IPS-18c (cell line): ENCODE results near the gene VPREB1.
"Not testable (repeated sequence)": the region's sequence is repeated elsewhere in the genome, so short reads cannot be mapped to it uniquely, and the experiment has no call there.

ENCODE experiments used
- H3K4me3 ChIP-seq: 2 replicates; pipeline ENCODE4 v1.7.0; 2013; ENCODE audit warnings: low read depth, mild to moderate bottlenecking, low read length, moderate library complexity; ENCODE audit not compliant: insufficient read depth
- H3K9me3 ChIP-seq: one replicate; pipeline ENCODE4 v1.6.1; 2013; ENCODE audit warnings: mild to moderate bottlenecking, low read length, moderate library complexity; ENCODE audit not compliant: control insufficient read depth, insufficient read depth

VPREB1 gene, protein sequence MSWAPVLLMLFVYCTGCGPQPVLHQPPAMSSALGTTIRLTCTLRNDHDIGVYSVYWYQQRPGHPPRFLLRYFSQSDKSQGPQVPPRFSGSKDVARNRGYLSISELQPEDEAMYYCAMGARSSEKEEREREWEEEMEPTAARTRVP

DNA sequence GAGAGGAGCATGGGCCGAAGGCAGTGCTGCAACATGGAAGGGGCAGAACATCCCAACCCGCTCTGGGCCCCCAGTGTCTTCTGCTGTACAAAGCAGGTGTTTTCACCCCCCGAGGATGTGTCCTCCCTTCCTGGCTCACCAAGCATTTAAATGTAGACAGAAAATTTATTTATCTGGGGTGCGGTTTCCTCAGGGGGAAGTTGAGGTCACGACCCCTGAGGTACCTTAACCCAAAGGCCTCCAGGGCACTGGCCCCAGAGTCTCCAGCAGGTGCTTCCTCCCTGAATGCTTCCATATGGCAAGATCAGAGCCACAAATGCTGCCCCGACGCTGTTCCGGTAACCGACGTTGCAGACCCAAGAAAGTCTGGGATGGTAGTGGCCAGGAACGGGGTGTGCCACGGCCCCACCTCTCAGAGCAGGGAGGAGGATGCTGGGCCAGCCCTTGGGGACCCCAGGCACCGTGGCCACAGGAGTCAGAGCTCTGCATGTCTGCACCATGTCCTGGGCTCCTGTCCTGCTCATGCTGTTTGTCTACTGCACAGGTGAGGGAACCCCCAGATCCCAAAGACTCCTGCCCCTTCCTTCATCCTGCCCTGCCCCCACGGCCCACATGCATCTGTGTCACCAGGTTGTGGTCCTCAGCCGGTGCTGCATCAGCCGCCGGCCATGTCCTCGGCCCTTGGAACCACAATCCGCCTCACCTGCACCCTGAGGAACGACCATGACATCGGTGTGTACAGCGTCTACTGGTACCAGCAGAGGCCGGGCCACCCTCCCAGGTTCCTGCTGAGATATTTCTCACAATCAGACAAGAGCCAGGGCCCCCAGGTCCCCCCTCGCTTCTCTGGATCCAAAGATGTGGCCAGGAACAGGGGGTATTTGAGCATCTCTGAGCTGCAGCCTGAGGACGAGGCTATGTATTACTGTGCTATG, at the start of gene VPREB1:
Gene VPREB1, plus strand, starts transcription at position 471 of the 935 bp plus-strand sequence. Its CDS starts 28 bp downstream, at position 499.
- H3K9me3 ChIP-seq = no peaks in the 10 kb centered on the region
- H3K4me3 ChIP-seq = no peak within 1 kb of the TSS

DNA sequence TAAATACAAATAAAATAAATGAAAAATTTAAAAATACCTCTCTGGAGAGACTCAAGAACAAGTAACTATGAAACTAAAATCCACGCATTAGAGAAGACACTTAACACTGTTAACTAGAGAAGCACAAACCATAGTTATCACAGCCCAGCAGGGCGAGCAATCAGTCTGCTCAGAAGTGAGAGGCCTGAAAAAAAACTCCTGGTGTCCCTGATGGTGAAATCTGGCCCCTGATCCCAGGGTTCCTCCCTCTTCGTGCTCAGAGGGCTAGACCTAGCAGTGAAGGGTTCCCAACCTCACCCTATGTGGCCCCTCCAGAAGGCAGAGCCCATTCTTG, 49.7 kb upstream of the VPREB1 start:
- H3K9me3 ChIP-seq = no peaks in the 10 kb centered on the region
- no peak overlapping the region for H3K4me3 ChIP-seq

DNA sequence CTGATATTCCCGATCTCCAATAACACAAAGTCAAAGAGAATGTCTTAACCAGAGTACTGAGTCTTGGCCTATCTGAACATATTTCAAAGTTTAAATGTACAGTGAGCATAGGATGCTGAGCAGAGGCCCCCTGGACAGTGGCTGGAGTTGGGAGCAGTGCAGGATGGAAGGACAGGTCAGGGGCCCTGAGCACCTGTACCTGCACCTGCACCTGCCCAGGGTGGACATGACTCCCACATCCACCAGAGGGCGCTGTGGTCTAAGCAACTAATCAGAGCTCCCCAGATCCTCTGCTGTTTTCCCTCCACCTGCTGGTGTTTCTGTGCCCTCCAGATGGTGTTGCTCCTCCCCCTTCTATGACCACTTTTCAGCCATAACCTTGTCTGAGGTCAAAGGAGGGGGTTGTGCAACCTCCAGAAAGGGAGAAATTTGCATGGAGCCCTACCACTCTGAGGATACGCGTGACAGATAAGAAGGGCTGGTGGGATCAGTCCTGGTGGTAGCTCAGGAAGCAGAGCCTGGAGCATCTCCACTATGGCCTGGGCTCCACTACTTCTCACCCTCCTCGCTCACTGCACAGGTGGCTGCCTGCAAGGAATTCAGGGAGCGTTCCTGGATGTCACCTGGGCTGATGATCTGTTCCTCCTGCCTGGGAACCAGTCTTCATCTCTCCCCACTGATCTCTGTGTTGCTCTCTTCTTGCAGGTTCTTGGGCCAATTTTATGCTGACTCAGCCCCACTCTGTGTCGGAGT, 49.1 kb upstream of the VPREB1 start:
- H3K4me3 ChIP-seq = no peak overlapping the region
- H3K9me3 ChIP-seq = no peaks in the 10 kb centered on the region

DNA sequence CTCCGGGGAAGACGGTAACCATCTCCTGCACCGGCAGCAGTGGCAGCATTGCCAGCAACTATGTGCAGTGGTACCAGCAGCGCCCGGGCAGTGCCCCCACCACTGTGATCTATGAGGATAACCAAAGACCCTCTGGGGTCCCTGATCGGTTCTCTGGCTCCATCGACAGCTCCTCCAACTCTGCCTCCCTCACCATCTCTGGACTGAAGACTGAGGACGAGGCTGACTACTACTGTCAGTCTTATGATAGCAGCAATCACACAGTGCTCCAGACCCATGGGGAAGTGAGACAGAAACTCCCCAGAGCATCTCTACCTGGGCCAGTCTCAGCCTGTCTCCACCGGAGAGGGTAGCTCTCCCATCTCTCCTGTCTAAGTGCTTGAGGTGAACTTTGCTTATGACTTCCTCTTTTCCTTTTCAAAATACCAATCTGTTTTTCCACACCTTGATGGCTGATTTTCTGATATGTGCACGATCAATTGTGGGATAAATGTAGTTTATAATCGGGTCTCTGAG, 48.5 kb upstream of the VPREB1 start:
- Histone ChIP-seq H3K4me3 (no peak overlapping the region), H3K9me3 (no peaks in the 10 kb centered on the region)

DNA sequence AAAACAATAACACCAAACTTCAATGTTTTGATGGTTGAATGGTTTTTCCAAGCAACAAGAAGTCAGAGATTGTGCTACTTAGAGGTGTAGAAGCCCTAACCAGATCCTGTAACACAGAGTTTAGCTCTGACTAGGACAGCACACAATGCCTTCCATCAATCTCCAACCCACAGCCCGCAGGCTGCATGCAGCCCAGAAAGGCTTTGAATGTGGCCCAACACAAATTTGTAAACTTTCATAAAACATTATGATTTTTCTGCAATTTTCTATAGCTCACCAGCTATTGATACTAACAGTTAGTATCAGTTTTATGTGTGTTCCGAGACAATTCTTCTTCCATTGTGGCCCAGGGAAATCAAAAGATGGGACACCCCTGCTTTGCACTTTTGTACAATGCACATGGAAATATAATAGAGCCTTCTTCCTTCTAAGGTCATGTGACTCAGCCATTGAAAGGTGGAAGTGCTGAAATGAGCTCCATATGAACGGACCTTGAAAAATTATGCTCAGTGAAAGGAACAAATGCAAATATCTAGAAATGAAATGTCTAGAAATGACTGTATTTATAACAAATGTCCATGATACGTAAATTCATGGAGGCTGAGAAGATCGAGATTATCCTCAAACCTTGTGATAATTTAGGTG, 47.6 kb upstream of the VPREB1 start:
- no peaks in the 10 kb centered on the region for H3K9me3 ChIP-seq
- H3K4me3 ChIP-seq = no peak overlapping the region

DNA sequence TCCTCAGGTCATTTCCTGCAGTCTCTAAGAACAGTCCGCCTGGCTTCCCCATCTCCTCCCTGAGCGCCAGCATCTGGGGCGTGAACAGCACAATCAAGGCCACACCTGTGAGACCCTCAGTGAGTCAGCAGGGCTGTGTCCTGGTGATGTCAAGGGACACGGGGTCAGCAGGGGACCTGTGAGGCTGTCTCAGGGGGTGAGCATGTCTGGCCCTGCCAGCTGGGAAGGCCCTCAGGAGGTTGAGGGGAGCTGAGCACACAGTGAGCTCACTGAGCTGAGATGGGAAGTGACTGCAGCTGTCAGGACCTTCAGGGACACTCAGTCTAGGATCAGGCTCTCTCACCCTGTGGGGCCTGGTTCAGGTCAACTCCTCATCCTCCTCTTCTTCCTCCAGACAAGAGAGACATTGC, 46.6 kb upstream of the VPREB1 start:
- Histone ChIP-seq H3K4me3 (no peak overlapping the region), H3K9me3 (no peaks in the 10 kb centered on the region)

DNA sequence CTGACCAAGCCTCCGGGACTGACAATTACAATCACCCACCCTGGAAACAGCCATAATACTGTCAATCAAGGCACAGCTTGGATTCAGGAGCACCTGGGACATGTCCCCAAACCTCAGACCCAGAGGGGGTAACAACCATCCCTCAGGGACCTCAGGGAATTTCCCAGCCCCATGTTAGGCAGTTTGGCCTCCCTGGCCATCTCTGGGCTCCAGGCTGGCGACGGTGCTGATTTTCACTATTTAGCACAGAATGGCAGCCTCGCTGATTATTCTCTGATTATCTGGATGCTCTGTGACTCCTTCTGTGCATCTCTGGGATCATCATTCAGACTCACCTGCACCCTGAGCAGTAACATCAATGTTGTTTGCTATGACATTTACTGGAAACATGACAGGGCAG, 45.8 kb upstream of the VPREB1 start:
- no peaks in the 10 kb centered on the region for H3K9me3 ChIP-seq
- no peak overlapping the region for H3K4me3 ChIP-seq

DNA sequence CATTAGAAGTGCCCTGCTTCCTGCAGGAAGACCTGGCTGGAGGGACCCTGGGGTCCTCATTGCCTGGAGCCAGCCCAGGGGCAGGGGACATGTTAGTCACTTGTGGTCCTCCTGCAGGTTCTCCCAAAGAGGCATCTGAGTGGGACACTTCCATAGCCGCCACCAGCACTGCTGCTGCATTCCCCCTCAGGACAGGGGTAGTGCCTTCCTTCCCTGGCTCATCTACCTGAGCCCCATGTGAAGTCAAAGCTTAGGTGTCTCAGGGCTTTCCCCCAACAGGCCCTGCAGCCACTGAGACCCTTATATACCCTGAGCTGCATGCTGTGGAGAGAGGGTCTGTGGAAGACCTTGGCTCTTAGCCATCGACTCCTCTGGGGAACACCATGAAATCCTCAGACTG, 45.0 kb upstream of the VPREB1 start:
- H3K4me3 ChIP-seq = no peak overlapping the region
- no peaks in the 10 kb centered on the region for H3K9me3 ChIP-seq

DNA sequence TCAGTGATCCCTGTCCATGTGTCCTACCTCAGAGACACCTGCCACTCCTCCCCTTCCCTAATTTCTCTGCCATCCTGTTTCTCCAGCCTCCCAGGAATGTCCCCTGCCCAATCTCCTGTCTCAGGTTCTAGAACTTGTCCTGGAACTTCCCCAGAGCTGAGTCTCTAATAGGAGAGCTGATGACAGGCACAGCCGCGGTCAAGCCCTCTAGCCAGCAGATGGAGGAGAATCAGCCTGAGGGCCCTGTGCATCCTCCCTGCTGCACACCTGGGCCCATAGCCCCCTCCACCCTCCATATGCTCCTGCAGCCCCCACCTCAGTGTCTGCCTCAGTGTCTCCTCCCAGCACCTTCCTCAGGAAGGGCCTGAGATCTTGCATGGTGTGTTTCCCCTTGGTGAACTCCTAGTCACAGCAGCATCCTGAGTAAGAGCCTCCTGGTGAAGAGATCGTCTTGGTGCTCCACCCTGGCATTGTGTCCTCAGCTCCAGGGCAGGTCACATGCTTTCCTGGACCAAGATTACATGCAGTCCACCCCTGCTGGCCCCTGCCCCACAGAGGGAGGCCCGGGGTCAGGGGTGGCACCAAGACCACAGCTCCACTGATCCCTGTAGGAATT, 43.9 kb upstream of the VPREB1 start:
- H3K4me3 ChIP-seq = no peak overlapping the region
- no peaks in the 10 kb centered on the region for H3K9me3 ChIP-seq

DNA sequence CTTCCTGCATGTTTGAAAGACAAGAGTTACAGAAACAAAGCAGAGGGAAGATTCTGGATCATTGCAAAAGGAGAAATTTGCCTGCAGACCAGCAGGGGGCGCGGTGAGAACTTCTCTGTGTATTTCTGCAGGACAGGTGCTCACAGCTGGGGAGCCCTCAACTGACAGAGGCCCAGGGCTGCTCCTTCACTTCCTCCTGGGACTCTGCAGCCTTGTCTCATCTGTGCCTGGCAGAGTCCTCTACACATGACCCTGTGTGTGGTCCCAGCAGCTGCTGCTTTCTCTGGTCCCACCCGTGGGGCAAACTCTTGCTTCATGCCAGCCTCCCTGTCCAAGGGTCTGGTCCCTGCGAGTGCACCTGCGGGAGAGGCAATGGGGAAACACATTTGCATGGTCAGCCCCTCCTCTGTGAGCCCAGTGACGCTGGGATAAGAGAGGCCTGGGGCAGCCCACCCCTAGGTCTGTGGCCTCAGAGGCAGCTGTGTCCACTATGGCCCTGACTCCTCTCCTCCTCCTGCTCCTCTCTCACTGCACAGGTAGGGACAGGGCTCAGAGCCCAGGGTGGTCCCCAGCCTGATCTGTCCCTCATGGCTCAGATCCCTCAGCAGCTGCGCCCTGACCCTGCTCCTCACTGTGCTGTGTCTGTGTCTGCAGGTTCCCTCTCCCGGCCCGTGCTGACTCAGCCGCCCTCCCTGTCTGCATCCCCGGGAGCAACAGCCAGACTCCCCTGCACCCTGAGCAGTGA, 43.2 kb upstream of the VPREB1 start:
- H3K9me3 ChIP-seq = no peaks in the 10 kb centered on the region
- no peak overlapping the region for H3K4me3 ChIP-seq

DNA sequence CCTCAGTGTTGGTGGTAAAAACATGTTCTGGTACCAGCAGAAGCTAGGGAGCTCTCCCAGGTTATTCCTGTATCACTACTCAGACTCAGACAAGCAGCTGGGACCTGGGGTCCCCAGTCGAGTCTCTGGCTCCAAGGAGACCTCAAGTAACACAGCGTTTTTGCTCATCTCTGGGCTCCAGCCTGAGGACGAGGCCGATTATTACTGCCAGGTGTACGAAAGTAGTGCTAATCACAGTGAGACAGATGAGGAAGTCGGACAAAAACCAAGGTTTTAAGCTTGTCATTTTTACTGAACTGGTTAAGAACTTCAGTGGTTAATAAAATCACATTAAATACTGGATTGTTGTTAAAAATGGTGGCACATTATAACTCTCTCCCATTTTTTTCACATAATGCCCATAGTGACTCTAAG, 42.6 kb upstream of the VPREB1 start:
- Histone ChIP-seq H3K4me3 (no peak overlapping the region), H3K9me3 (no peaks in the 10 kb centered on the region)

DNA sequence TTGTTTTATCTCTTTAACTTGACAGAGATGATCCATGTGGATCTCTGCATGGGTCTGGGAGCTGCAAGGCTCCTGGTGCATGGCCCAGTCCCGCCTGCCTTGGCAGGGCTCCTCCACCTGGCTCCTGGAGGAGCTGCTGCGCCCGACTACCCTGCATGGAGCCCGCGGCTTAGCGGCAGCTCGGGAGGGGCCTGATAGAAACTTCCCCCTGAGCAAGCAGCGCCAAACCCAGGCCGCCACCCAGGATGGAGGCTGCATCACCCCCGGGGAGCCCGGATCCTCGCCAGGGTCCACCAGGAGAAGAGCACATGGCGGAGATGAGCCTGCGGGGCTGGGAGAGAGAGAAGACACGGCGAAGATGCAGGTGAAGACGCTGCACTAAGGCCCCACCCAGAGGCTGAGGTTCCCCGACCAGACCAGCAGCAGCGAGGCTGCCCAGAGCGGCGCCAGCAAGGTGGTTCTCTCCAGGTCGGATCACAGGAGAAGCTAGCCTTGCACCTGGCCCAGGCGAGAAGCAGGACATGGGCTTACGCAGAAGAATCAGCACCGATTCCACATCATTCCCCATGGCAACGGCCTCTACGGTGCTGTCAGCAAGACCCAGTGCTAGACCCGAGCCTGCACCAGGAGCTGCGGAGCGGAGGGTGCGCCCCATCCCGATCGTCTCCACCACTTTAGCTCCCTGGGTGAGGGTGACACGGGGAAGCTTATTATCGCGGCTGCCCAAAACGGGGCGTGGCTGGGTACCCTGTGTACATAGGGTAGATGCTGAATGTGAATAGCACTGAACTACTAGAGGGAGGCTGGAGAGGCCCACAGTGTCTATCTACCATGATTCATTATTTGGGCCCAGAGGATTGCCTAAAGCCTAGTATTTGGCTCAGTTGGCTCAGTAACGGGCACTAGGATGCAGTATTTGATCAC, 41.3 kb upstream of the VPREB1 start:
- Histone ChIP-seq H3K9me3 (no peaks in the 10 kb centered on the region), H3K4me3 (no peak overlapping the region)

DNA sequence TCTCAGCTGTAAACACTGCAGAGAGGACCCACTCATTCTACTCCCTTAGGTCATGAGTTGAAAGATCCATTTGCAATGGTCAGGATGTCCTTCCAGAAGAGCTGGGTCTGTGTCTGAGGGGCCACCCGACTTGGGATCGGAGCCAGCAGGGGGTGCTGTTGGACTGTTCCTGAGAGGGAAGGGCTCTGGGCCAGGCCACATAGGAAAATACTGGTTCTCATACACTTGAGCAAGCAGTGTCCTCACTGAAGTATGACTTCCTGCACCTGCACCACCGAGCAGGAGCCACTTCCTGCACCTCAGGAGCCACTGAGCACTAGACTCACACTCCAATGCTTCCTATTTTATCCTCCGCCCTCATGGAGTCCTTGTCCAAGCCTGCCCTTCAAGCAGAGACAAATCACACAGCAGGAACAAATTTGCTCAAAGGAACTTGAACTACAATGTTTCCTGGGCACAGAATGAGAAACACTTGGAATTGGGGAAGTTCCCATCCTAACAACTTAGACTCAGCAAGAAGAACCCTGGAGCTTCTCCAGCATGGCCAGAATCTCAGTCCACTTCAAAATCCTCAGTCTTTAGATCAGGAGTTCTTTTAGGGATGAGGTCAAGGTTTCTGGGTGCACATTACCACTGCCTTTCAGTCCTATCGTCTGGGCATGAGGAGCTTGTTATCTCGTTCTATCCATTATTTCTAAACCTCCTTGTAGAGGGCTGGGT, 36.6 kb upstream of the VPREB1 start:
- no peak overlapping the region for H3K4me3 ChIP-seq

DNA sequence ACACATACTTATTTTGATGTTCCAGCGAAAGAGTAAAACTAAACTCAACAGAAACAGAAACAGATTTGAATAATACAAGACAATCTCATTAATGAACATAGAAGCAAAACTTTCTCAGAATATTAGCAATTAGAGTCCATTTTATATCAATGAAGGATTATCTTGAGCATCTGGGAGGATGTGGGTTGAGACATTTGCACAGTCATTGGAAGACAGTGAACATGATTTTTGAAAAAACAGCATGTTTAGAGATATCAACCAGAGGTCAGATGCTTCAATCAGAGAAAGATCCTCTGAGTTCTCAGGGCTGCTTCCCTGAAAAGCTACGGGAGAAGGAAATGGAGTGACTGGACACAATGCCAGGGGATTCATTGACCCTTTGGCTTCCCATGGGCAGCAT, 35.9 kb upstream of the VPREB1 start:
- no peak overlapping the region for H3K4me3 ChIP-seq

More for the DNA sequence above, 36.6 kb upstream of the VPREB1 start:
- no peaks in the 10 kb centered on the region for H3K9me3 ChIP-seq

DNA sequence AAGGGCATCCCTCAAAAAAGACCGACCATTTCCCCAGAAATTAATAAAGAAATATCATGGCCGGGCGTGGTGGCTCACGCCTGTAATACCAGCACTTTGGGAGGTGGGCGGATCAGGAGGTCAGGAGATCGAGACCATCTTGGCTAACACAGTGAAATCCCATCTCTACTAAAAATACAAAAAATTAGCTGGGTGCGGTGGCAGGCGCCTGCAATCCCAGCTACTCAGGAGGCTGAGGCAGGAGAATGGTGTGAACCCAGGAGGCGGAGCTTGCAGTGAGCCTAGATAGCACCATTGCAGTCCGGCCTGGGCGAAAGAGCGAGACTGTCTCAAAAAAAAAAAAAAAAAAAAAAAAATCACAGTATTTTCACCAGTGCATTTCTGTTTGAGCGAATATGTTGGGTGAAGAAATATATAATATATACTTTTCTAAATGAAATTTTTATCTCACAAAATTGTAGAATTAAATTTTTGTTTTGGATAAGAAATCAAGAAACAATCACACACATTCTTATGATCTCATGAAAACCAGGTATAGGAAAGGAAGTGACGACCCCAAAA, 35.4 kb upstream of the VPREB1 start:
- H3K9me3 ChIP-seq, H3K4me3 ChIP-seq: not testable (repeated sequence)

More for the DNA sequence above, 35.9 kb upstream of the VPREB1 start:
- no peaks in the 10 kb centered on the region for H3K9me3 ChIP-seq
